Esophagus mucosa (tissue), 1 donor: Measurements from ENCODE around the gene FHL3. TPM values are rescaled to one million over a fixed set of nuclear protein-coding genes. Genes with fewer than 3 reads are reported as not detected.

Experiments
- ATAC-seq: fragments of 200-7000 bp; cut with Tn5 transposase; one replicate; pipeline ENCODE4 v1.9.1; 2020
- total RNA-seq: library from RNA; stranded (reverse); gene quantifications from one replicate; pipeline ENCODE4 v1.2.4, GENCODE V29; 2023
- donor health status: DM: yes; HTN: yes; CAD: no.

FHL3 gene, protein sequence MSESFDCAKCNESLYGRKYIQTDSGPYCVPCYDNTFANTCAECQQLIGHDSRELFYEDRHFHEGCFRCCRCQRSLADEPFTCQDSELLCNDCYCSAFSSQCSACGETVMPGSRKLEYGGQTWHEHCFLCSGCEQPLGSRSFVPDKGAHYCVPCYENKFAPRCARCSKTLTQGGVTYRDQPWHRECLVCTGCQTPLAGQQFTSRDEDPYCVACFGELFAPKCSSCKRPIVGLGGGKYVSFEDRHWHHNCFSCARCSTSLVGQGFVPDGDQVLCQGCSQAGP
- total RNA-seq = 10.6 TPM

DNA sequence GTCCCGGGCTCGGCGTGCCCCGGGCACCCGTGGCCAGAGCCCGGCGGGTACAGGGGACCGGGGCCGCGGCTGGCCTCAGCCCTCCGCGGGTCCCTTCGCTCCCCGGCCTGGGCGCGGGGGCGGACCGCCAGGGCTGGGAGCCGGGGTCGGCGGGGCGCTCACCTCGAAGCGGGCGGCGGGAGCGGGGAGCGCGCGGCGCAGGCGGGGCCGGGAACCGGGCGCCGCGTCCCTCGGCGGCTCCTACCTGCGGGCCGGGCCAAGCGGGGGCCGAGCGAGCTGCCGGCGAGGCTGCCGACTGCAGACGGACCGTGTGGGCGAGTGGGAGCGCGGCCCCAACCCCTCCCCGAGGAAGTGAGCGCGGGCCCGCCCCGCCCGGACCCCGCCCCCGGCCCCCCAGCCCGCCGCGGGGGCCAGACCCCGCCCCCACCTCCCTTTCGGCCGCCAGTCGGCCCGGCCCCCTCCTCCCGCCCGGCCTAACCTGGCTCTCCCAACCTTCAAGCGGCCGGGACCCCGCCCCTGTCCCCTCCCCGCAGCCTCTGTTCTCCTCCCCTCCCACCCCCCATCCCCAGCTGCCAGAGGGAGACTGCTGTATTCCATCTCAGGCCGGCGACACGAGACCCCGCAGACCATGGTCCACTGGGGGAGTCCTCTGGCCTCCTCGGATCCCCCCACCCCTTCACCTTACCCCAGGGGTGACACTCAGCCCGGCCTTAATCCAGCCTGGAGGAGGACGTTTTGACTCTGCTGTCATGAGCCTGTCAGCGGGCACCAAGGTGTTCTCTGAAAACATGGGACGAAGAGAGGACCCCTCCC lies at the start of gene FHL3:
FHL3 (minus strand) TSS at position 320 of the 813 bp plus-strand sequence. CDS start 6,102 bp downstream, outside the sequence.
- peak; percentile 49 for ATAC-seq

DNA sequence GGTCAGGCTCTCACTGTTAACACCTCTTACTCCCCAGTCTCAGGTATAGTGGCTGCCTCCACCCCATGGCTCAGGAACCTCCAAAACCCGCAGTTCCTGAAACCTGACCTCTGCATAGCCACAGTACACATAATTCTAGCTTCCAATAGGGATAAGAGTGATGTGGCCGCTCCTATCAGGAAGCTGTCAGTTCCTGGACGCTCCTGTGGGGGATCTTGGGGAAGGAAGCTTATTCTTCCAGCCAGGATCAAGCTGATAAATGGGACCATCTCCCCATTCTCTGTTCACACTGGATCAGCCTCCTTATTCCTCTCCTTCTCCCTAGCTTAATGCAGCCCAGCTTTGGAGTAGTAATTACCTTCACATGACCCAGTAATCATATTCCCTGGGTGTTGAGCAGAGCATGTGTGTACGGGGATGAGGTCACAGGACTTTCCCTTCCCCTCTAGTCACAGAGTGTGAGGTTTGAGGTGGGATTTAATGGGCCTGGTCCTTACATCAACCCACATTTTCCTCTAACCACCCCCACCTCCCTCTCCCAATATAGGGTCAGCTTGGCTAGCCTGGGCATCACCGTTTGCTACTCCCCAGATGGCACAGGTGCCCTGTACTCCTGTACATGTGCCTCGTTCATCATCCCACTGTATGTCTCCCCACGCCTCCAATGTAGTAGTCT lies 48.2 kb upstream of the FHL3 start:
- no peak for ATAC-seq

DNA sequence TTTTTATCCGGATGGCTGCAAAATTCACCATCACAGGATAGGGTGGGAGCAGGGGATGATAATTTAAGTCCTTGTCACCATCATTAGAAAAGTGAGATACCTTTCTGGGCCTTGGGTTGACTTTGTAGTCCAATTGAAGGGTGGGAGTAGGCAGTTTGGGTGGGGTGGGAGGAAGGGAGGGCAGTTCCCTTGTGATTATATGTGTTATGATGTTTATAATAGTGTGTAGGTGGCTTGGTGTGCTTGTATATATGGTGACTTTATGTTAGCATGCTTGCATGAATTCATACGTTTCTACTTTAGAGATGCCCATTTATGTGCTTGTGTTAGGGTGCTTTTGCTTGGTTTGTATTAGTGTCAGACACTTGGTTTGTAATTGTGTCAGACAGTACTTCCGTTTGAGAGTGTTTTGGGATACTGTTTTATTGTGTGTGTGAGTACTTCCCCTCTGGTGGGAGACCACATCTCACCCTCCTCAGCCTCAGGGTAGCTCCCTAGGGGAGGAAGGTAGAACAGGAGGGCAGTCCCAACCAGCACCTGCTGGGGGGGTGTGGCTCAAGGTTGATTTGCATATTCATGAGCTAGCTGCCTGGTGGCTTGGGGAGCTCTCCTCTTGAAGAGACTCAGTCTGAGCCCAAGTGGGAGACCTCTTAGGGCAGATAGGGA lies 47.6 kb upstream of the FHL3 start:
- ATAC-seq = peak; percentile 46

DNA sequence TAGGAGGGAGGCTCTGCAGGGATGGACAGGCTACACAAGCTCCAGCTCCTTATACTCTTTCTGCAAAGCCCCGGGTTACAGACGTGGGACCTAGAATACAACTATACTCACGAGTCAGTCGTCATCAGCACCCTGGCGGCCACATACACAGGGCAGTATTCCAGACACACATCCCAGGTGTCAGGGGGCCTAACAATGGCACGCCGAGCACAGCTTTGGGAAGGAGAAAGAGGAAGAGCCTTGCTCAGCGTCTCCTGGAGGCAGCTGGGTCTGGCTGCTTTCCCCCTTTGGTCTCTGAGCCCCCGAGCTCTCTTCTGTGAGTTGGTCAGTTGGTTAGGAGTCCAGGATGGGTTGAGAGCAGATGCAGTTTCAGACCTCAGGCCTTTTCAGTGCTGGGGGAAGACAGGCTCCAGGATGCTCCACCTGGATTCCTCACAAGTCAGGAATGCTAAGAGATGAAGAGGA lies 45.8 kb upstream of the FHL3 start:
- ATAC-seq = no peak

DNA sequence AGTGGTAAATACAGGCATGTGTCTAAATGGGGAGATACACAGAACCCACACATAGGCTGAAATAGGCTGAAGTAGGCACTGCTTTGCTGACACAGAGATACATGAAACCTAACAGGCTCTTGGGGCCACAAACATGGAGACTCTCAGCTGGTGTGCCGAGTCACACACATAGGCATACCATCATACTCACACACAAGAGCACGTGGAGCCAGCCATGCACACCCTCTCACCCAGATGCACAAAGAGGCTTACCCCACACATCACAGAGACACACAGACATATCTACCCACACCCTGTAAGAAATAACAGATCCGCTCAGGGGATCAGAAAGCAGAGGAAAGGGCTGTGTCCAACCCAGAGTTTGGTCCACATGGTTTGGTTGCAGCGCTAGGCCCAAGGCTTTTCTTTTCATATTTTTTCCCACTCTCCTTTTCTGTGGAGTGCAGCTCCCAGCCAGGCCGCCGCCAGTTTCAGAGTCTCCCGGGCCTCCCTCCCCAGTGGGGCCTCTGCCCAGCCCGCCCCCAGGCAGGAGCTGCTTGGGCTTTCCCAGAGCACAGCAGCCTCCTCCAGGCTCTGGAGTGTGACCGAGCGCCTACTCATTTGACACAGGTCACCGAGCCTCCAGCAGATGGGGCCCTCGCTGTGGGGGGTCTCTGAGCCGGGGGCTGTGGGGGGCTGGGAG lies 45.2 kb upstream of the FHL3 start:
- ATAC-seq = no peak

DNA sequence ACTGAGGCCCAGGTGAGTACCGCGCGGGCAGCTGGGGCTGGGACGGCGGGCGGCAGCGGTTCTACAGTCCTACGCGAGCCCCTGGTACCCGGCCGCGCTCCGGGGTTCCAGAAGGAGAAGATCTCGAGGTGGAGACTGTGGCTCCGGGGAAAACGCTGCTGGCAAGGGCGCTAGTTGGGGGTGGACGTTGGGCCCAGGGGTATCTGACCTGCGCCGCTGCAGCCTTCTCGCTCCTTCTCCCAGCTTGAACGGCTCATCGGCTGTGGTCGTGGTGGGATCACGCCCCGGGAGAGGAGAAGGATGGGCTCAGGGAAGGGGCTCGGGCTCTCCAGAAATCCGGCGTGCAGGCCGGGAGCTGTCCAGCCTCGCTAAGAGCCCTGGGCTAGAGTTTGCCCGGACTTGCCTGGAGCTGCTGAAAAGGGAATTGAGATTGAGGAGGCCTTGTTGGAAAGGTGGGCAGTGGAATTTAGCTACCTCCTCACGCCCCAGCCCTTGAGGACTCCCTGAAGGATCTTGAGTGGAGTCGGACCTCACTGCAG lies 42.4 kb upstream of the FHL3 start:
- ATAC-seq = no peak

DNA sequence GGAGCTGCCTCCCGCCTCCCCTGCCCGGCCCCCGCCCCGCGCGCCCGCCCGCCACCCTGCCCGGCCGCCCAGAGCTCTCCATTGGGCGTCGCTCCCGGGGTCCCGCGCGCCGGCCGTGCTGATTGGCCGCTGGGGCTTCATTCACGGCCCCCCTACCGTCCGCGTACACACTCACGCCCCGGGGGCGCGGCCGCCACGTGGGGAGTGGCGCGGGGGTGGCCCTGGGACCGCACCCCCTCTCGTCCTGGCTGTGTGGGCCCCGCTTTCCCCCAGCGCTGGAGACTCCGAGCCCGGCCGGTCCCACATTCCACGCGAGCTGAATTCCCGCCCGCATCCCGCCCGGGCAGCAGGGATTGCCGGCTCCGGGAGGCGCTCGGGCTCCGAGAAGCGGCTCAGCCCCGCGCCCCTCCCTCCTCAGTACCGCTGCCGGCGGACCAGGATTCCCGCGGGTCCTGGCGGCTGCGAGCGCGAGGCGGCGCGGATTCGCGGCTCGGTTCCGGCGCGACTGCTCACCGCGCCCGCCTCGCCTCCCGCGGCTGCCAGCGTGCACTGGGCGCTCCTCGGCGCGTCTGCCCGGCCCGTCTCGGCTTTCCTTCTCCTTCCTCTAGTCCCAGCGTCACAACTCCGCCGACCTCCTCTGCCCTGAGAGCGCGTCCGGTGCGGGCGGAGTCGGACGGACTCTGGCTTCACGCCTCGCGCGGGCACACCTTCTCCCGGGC lies 41.7 kb upstream of the FHL3 start:
- peak; percentile 85 for ATAC-seq

DNA sequence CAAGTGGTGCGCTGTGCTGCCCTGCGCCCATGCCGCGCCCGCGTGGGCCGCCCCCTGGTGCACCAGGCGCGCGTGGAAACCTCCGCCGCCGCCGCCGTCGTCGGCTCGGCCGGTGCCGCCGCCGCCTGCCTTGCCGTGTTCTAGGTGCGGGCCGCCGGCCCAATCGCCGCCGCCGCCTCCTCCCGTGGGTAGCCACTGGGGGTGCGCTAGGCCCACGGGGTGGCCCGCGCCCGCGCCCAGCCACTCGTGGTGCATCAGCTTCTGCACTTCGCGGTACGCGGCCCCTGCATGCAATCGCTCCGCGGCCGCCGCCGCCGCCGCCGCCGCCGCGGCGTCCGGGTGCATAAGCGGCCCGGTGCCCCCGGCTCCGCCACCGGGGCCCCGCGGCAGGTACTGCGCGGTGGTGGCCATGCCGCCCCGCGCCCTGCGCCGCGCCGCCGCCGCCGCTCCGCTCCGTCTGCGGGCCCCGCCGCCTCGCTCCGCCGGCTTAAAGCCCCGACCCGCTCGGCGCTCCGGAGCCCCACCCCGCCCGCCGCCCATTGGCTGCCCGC lies 41.1 kb upstream of the FHL3 start, which contains the start of gene POU3F1:
POU3F1 (minus strand) TSS at position 461 of the 551 bp plus-strand sequence; CDS start at position 411, 50 bp downstream.
- ATAC-seq = peak; percentile 0

DNA sequence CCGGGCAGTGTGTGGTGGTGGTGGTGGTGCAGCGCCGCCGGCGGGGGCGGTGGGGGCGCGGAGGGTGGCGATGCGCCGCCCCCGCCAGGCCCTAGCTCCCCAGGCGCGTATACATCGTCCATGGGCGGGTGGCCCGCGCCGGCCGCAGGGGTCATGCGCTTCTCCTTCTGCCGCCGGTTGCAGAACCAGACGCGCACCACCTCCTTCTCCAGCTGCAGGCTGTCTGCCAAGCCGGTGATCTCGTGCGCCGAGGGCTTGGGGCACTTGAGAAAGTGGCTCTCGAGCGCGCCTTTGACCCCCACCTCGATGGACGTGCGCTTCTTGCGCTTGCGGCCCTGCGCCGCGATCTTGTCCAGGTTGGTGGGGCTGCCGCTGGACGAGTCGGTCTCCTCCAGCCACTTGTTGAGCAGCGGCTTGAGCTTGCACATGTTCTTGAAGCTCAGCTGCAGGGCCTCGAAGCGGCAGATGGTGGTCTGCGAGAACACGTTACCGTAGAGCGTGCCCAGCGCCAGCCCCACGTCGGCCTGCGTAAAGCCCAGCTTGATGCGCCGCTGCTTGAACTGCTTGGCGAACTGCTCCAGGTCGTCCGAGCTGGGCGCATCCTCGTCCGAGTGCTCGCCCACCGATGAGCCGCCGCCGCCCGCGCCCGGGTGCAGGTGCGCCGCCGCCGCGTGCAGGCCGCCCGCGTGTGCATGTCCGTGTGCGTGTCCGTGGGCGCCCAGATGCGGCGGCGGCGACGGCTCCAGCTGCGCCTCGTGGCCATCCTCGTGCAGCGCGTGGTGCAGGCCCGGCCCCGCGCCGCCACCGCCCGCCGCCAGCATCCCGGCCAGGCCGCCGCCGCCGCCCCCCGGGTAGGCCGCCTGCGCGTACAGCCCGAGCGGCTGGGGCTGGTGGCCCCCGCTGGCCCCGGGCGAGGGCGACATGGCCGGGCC lies 40.4 kb upstream of the FHL3 start:
- no peak for ATAC-seq

DNA sequence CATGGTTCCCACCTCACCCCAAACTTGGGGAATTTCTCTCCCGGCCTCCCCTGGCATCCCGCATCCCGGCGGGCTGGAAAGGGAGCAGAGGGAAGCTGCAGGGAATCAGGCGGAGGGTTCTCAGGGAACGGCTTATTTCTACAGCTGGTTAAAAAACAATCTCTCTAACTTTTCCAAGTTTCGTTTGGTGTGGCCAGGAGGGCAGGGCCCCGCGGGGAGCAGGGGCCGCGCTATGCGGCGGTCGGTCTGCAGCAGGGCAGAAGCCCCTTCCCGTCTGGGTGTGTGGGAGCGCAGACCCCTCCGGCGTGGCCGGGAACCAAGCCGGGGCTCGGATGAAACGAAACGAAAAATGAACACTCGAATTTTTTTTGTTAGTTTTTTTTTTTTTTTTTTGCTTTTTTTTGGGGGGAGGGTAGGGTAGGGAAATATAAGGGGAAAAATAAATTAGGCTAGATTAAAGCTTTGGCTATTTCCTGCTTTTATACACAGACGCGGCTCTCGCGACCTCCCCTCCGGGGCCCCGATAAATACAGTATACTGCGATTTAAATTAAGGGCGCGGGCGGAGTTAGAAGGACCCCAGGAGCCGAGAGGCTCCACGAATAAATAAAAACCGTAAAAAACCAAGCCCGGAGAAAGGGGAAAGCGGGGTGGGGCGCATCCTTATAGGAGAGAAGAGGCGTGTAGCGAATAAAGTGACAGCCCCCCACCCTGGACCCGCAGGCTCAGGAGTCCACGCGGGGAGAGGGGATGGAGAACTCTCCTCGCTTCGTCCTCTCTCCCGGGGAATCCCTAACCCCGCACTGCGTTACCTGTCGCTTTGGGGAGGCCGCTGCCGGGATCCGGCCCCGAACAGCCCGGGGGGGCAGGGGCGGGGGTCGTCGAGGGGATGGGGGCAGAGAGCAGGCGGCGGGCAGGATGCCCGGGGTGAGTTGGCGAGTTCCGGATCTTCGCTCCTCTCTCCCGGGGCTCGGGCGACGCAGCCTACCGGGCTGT lies 39.2 kb upstream of the FHL3 start:
- no peak for ATAC-seq

DNA sequence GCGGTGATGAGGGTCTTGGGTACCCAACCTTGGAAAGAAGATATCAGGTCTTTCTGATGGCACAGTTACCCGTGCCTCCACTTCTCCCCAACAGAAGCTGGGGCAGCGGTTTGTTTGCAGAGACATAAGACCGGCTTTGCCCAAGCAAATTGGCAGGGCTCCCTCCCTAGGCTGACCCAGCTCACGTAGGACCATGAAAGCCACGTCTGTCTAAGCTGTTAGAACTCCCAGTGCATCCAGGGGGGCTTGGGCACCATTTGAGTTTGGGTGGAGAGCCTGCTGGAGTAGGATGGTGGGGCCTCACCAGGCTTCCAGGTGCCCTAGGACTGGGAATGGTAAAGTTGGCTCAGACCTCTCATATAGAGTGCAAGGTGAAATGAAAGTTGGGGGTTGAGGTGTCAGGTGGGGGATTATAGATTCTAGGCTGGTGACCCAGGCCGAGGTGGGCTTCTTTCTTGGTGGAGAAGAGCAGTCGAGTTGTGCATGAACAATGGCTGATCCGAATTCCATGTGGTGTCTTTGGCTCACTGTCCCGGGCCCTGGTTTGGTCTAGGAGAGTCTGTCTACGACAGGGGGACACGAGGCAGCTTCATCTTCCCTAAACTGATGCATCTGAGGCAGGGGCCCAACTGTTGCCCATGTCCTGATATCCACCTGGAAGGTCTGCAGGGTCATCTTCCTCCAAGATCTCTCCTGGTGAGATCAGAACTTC lies 37.9 kb upstream of the FHL3 start:
- ATAC-seq = no peak

DNA sequence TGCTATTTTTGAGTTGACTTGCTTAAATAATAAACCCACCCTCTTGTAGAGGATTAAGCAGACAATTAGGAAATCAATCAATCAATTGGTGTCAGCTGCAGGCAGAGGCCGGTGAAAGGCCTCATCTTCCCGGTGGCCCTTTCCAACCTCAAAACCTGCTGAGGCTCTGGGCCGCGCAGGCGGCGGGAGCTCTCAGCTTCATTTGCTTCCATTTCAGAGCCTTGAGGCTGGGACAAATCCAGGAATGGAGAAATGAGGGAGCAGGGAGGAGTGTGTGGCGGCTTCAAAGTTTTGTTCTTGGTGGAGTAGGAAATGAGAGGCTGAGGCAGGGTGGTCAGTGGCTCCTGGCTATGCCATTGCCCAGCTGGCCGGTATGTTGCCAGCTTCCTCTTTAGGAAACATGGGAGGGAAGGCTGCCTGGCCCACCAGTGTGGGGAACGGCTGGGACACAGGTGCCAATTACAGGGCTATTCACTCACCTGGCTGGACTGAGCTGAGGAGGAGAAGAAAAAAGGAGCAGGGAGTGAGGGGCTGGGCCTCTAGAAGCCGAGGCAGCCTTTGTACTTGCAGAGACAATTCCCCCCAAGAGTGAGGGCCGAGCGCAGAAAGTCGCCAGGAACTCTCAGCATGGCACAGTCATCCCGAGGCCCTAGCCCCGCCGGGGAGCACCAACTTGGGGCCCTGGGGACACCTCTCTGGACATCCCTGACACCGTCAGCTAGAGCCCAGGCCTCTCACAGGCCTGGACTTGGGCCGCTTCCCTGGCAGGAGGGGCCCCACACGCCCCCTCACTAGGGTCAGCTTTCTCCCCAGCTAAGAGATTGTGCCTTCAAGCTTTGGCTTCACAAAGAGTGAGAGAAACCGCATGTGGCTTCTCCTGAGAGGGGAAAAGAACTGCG lies 36.9 kb upstream of the FHL3 start:
- ATAC-seq = no peak

DNA sequence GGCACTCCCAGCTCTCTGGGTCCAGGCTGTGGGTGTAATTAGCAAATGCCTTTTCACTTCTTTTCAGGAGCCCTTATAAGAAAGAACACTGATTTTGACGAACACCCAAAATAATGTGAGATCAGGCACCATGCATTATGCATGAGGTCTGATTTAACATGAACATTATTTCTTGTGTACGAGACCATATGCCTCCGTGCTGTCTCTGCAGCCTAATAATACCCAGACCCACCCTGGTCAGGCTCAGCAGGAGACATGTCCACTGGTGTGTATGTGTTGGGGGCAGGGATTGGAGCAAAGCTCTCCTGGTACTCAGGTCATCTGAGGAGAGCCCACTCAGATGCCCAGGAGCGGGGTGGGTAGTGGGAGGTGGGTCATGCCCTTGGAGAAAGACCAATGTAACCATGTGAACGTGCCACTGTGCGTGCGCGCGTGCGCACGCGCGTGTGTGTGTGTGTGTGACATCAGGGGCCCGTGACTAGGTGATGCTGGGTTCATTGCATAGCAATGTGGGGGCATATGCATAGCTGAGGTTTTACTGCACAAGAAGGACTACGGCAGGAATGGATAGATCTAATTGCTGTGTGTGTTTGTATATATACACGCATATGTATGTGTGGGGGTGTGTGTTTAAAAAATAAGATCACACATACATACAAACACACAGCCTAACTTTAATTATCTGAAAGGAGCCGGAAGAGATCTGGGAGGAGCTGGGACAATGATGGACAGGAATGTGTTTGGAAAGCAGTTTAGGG lies 34.2 kb upstream of the FHL3 start:
- peak; percentile 2 for ATAC-seq

DNA sequence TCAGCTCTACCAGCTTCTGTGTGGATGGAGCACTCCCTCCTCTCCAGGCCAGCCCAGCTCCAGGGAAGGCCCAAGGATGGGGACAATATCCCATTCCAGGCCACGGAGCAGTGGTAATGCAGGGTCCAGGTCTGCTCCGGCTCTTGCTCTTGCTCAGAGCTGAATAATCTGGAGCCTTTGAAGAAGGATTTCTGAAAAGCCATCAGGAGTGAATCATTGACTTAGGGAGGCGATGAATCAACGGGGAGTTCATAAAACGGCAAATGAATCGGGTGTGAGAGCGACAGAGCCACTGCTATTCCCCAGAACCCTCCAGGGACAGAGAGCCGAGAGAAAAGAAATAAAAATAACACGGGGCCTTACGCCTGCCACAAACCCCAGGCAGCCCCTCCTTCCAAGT lies 33.5 kb upstream of the FHL3 start:
- peak; percentile 68 for ATAC-seq

DNA sequence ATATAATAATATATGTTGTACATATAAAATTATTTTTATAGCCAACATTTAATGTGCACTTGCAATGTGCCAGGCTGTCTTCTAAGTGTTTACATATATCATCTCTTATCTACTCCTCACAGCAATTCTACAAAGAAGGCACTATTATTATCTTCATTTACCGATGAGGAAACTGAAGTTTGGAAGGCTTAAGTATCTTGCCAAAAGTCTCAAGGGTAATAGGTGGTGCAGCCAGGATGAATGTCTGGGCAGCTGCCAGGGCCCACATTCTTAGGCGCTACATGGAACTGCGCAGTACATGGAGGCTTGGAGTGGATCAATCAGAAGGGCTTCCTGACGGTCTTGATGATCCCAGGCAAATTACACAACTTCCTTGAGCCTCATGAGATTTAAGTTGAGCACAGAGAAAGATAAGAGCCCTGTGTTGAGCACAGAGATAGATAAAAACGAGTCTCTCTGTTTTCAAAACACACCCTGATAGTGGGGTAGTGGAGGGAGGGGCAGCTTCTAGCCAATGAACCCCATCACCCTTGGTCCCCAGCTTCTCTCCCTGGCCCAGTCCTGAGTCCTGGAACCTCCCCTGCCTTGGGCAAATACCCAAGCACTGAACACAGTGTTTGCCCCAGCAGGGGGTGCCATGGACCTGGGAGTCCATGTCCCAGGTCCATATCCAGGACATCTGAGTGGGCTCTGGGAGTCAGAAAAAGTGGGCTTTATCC lies 32.1 kb upstream of the FHL3 start:
- no peak for ATAC-seq
